Endodermal cell (in vitro differentiated cells): ENCODE measurements around the gene CAV1. TPM values are rescaled to one million over a fixed set of nuclear protein-coding genes. Genes with fewer than 3 reads are reported as not detected.

Experiments
- DNase-seq: peaks from one replicate; pipeline ENCODE4 v3.0.0-alpha.2; 2017
- H3K27ac ChIP-seq: 2 replicates; pipeline ENCODE4 v1.5.1; 2013; ENCODE audit warnings: mild to moderate bottlenecking, low read depth, low read length, moderate library complexity
- H3K27me3 ChIP-seq: 2 replicates; pipeline ENCODE4 v1.6.1; 2013; ENCODE audit warnings: mild to moderate bottlenecking, low read length, moderate library complexity; ENCODE audit not compliant: insufficient read depth, control insufficient read depth, poor library complexity, severe bottlenecking
- H3K36me3 ChIP-seq: 2 replicates; pipeline ENCODE4 v1.7.0; 2013; ENCODE audit warnings: mild to moderate bottlenecking, low read length, moderate library complexity; ENCODE audit not compliant: control insufficient read depth, insufficient read depth
- H3K4me1 ChIP-seq: one replicate; pipeline ENCODE4 v1.7.0; 2013; ENCODE audit warnings: low read length; ENCODE audit not compliant: control insufficient read depth, insufficient read depth
- H3K4me3 ChIP-seq: 2 replicates; pipeline ENCODE4 v1.5.1; 2013; ENCODE audit warnings: mild to moderate bottlenecking, low read length, moderate library complexity
- H3K9ac ChIP-seq: 2 replicates; pipeline ENCODE4 v1.6.1; 2013; ENCODE audit warnings: mild to moderate bottlenecking, low read length, moderate library complexity; ENCODE audit not compliant: poor library complexity, severe bottlenecking; ENCODE audit errors: extremely low read depth
- H3K9me3 ChIP-seq: 2 replicates; pipeline ENCODE4 v1.6.1; 2013; ENCODE audit warnings: mild to moderate bottlenecking, low read length, moderate library complexity; ENCODE audit not compliant: control insufficient read depth
- H3K27ac Mint-ChIP-seq: 2 replicates; pipeline ENCODE4 v1.8.0; 2020; ENCODE audit warnings: mixed read lengths
- H3K27me3 Mint-ChIP-seq: 2 replicates; pipeline ENCODE4 v1.8.0; 2021; ENCODE audit warnings: mild to moderate bottlenecking, mixed read lengths; ENCODE audit not compliant: insufficient read depth
- H3K36me3 Mint-ChIP-seq: 2 replicates; pipeline ENCODE4 v1.8.0; 2020; ENCODE audit warnings: low read depth, mixed read lengths
- H3K4me1 Mint-ChIP-seq: 2 replicates; pipeline ENCODE4 v1.8.0; 2020; ENCODE audit warnings: mixed read lengths
- H3K4me3 Mint-ChIP-seq: 2 replicates; pipeline ENCODE4 v1.8.0; 2020; ENCODE audit warnings: mild to moderate bottlenecking, moderate library complexity, mixed read lengths
- H3K9me3 Mint-ChIP-seq: 2 replicates; pipeline ENCODE4 v1.8.0; 2020; ENCODE audit warnings: mild to moderate bottlenecking, mixed read lengths
- CTCF ChIP-seq: fragments of 200-600 bp; sonication (generic); conservative IDR thresholded peaks from 2 replicates; pipeline ENCODE4 v1.5.0; 2021; ENCODE audit warnings: antibody characterized with exemption, mild to moderate bottlenecking
- WGBS, 2 experiments: methylation state at CpG; one replicate each; pipeline versions ENCODE4 v1.1.5 to v1.1.7; 2013; ENCODE audit warnings: missing lambda C conversion rate in 2 of 2, mixed read lengths in 1 of 2; ENCODE audit not compliant: insufficient coverage in 1 of 2, insufficient read length in 1 of 2; 5-methylcytosine and 5-hydroxymethylcytosine counted together
- total RNA-seq, 2 donors: library from RNA; stranded (reverse); fragmentation: NEBNext Ultra II Directional in 1 of 2; extraction: Animal tissue kit (Norgen Biotek cat#: 25700) in 1 of 2; gene quantifications; 2 replicates in 1 of 2; 3 replicates in 1 of 2; pipeline ENCODE4 v1.2.1, GENCODE V29; 2021

CAV1 gene
- total RNA-seq, 2 donors from 2014 or later: 4.9 to 8.8 TPM

DNA sequence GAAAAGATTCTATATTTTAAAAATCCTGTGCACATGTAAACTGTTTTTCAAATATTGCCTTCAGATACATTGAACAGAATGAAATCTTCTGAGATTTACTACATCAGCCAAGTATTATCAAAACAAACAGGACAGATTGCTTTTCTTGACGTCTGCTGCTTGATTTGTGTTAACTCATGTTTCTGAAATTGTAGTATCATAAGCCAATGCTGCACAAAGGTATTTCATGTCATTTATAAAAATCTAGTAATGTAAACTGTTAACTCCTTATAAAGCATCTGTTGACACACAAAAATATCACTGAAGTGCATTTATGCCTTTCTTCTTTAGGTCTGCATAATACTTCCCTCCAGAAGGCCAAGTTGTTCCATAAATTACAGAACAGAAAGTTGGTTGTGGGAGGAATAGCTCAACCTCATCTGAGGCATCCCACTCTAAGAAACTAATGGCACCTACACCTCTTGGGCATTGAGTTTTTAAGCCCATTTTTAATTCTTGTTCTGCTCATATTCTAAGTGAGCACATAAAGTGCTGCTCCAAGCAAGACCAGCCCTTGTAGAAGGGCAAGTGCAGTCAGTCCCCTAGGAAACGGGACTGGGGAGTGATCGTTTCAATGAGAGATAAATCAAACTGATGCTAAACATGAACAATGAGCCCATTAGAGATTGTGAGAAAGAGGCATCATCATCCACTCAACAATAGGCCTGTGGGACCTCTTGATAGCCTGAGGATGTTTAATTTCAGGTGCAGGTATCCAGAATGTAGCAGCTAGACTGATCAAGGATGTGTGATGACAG lies 28.5 kb downstream of the CAV1 start:
- H3K27me3 ChIP-seq: no peaks in the 10 kb centered on the region
- no peaks in the 10 kb centered on the region for H3K9me3 ChIP-seq
- no peak overlapping the region for H3K9ac ChIP-seq
- H3K4me1 ChIP-seq: no peaks in the 10 kb centered on the region
- Mint-ChIP-seq H3K4me3 (no peak overlapping the region), H3K27me3 (no peaks in the 10 kb centered on the region), H3K36me3 (no peaks in the 10 kb centered on the region), H3K27ac (no peak overlapping the region), H3K4me1 (peaks cover 5% of the 10 kb centered on the region), H3K9me3 (no peaks in the 10 kb centered on the region)
- no peak for TF ChIP-seq CTCF
- no peak overlapping the region for H3K4me3 ChIP-seq
- H3K27ac ChIP-seq: no peak overlapping the region
- 83 to 91% methylated on average over 2 to 3 of the region's 3 CpGs for WGBS, 2 experiments
- no peak for DNase-seq
- no peaks in the 10 kb centered on the region for H3K36me3 ChIP-seq

GRCh38 chr7:116554436-116554835 lies 29.6 kb downstream of the CAV1 start:
- Mint-ChIP-seq H3K27ac (no peak overlapping the region), H3K9me3 (no peaks in the 10 kb centered on the region), H3K4me1 (peaks cover 5% of the 10 kb centered on the region), H3K4me3 (no peak overlapping the region), H3K36me3 (no peaks in the 10 kb centered on the region), H3K27me3 (no peaks in the 10 kb centered on the region)
- Histone ChIP-seq H3K4me3 (no peak overlapping the region), H3K27ac (no peak overlapping the region), H3K9ac (no peak overlapping the region), H3K36me3 (no peaks in the 10 kb centered on the region), H3K27me3 (no peaks in the 10 kb centered on the region), H3K9me3 (no peaks in the 10 kb centered on the region), H3K4me1 (no peaks in the 10 kb centered on the region)
- no peak for DNase-seq
- TF ChIP-seq CTCF: no peak

DNA sequence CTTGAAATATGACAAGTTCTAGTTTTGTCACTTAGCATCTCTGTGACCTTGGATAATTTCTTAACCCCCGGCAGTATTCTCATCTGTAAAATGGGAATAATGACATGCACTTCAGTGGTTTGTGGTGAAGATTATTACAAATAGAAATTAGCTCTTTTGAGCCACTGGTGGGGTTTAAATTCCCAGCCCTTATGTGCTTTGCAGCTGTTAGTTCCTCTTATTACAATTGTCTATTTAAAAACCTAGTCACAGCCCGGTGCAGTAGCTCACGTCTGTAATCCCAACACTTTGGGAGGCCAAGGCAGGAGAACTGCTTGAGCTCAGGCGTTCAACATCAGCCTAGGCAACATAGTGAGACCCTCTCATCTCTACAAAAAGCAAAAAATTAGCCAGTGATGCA lies 30.1 kb downstream of the CAV1 start:
- H3K36me3 ChIP-seq: no peaks in the 10 kb centered on the region
- no peak overlapping the region for H3K9ac ChIP-seq
- no peaks in the 10 kb centered on the region for H3K36me3 Mint-ChIP-seq
- TF ChIP-seq CTCF: no peak
- no peaks in the 10 kb centered on the region for H3K27me3 ChIP-seq
- no peaks in the 10 kb centered on the region for H3K9me3 Mint-ChIP-seq
- no peaks in the 10 kb centered on the region for H3K27me3 Mint-ChIP-seq
- no peaks in the 10 kb centered on the region for H3K9me3 ChIP-seq
- H3K27ac ChIP-seq: no peak overlapping the region
- H3K27ac Mint-ChIP-seq: no peak overlapping the region
- peaks cover 5% of the 10 kb centered on the region for H3K4me1 Mint-ChIP-seq
- no peak overlapping the region for H3K4me3 Mint-ChIP-seq
- DNase-seq: no peak
- no peak overlapping the region for H3K4me3 ChIP-seq
- 50 to 83% methylated on average over 1 to 4 of the region's 4 CpGs for WGBS, 2 experiments
- no peaks in the 10 kb centered on the region for H3K4me1 ChIP-seq
